GM12878 (cell line): ENCODE measurements around the gene CHERP. TPM values are rescaled to one million over a fixed set of nuclear protein-coding genes. Genes with fewer than 3 reads are reported as not detected.

Experiments
- ATF3 ChIP-seq: IDR thresholded peaks from 2 replicates; pipeline ENCODE4 v1.6.1; 2011; ENCODE audit warnings: low read depth, mild to moderate bottlenecking, low read length, moderate library complexity, borderline replicate concordance; ENCODE audit errors: extremely low read depth
- BACH1 ChIP-seq: fragments of 450-650 bp; IDR thresholded peaks from 2 replicates; pipeline ENCODE4 v1.6.1; 2017; ENCODE audit warnings: mild to moderate bottlenecking, borderline replicate concordance
- BRCA1 ChIP-seq: IDR thresholded peaks from 2 replicates; pipeline ENCODE4 v1.6.1; 2011; ENCODE audit warnings: low read depth, low read length, improper control_type of control experiment
- HDAC6 ChIP-seq: fragments of 200-600 bp; sonication (generic); IDR thresholded peaks from one replicate; pipeline ENCODE4 v1.8.0; 2017; ENCODE audit warnings: antibody characterized with exemption; ENCODE audit not compliant: unreplicated experiment
- HSF1 ChIP-seq: fragments of 150-350 bp; IDR thresholded peaks from 2 replicates; pipeline ENCODE4 v1.6.1; 2014; ENCODE audit warnings: mild to moderate bottlenecking, low read depth, low read length
- IKZF1 ChIP-seq: fragments of 450-650 bp; conservative IDR thresholded peaks from 2 replicates; pipeline ENCODE4 v1.6.1; 2017; ENCODE audit warnings: antibody characterized with exemption, mild to moderate bottlenecking
- JUNB ChIP-seq: IDR thresholded peaks from 2 replicates; pipeline ENCODE4 v1.6.1; 2016; ENCODE audit warnings: antibody characterized with exemption, mild to moderate bottlenecking
- NR2C1 ChIP-seq: fragments of 450-650 bp; IDR thresholded peaks from 2 replicates; pipeline ENCODE4 v1.6.1; 2017; ENCODE audit warnings: antibody characterized with exemption, mild to moderate bottlenecking, moderate library complexity
- RCOR1 ChIP-seq: conservative IDR thresholded peaks from 2 replicates; pipeline ENCODE4 v1.6.1; 2012; ENCODE audit warnings: low read depth, low read length, improper control_type of control experiment
- SIN3A ChIP-seq: IDR thresholded peaks from 2 replicates; pipeline ENCODE4 v1.6.1; 2012; ENCODE audit warnings: low read depth, low read length, improper control_type of control experiment
- SMAD1 ChIP-seq: fragments of 450-650 bp; IDR thresholded peaks from 2 replicates; pipeline ENCODE4 v1.6.1; 2018; ENCODE audit warnings: mild to moderate bottlenecking, low read depth; ENCODE audit not compliant: partially characterized antibody
- SMARCA5 ChIP-seq: fragments of 450-650 bp; IDR thresholded peaks from 2 replicates; pipeline ENCODE4 v1.6.1; 2017; ENCODE audit warnings: mild to moderate bottlenecking
- WRNIP1 ChIP-seq: IDR thresholded peaks from 2 replicates; pipeline ENCODE4 v1.6.1; 2011; ENCODE audit warnings: low read depth, low read length, improper control_type of control experiment, borderline replicate concordance
- polyA plus RNA-seq, 11 experiments: library from polyadenylated mRNA; depleted of rRNA in 4 of 11; unstranded in 6 of 11; stranded (reverse) in 5 of 11; fragments of >200 nt; fragmentation: Nextera tagmentation in 4 of 11; fragmentation: Illumina TruSeq in 1 of 11; extraction: Ambion mirVana in 4 of 11; extraction: Trizol in 1 of 11; gene quantifications; 1 replicate in 1 of 11; 2 replicates in 10 of 11; pipeline versions ENCODE4 v1.2.1 to v1.2.3, GENCODE V29; 2011 to 2016; ENCODE audit warnings: inconsistent platforms in 2 of 11, missing spikeins in 2 of 11, low read depth in 1 of 11
- total RNA-seq, 4 experiments: library from RNA; depleted of rRNA in 3 of 4; stranded (reverse); fragments of >200 nt in 3 of 4; fragmentation: Illumina TruSeq in 1 of 4; extraction: Trizol in 1 of 4; gene quantifications; 2 replicates each; pipeline versions ENCODE4 v1.2.1 to v1.2.3, GENCODE V29; 2013 to 2021
- TF ChIP-seq, protein P1 (sequence below): fragments of 150-350 bp; IDR thresholded peaks from 2 replicates; pipeline ENCODE4 v1.6.1; 2016; ENCODE audit warnings: low read depth, low read length

CHERP gene
- total and polyA plus RNA-seq, 10 of the 15 experiments (the other 5 are each of a cell fraction or from before 2014, with no cell fraction given): 0.66 to 65.3 (median 12.2) TPM

- TF ChIP-seq, protein P1, sequence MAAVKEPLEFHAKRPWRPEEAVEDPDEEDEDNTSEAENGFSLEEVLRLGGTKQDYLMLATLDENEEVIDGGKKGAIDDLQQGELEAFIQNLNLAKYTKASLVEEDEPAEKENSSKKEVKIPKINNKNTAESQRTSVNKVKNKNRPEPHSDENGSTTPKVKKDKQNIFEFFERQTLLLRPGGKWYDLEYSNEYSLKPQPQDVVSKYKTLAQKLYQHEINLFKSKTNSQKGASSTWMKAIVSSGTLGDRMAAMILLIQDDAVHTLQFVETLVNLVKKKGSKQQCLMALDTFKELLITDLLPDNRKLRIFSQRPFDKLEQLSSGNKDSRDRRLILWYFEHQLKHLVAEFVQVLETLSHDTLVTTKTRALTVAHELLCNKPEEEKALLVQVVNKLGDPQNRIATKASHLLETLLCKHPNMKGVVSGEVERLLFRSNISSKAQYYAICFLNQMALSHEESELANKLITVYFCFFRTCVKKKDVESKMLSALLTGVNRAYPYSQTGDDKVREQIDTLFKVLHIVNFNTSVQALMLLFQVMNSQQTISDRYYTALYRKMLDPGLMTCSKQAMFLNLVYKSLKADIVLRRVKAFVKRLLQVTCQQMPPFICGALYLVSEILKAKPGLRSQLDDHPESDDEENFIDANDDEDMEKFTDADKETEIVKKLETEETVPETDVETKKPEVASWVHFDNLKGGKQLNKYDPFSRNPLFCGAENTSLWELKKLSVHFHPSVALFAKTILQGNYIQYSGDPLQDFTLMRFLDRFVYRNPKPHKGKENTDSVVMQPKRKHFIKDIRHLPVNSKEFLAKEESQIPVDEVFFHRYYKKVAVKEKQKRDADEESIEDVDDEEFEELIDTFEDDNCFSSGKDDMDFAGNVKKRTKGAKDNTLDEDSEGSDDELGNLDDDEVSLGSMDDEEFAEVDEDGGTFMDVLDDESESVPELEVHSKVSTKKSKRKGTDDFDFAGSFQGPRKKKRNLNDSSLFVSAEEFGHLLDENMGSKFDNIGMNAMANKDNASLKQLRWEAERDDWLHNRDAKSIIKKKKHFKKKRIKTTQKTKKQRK: no peak
- TF ChIP-seq JUNB (no peak), SMARCA5 (peak; percentile 85; the same call in 1 of the 2 replicates), SIN3A (peak; percentile 58), BRCA1 (peak; percentile 55), HSF1 (no peak), SMAD1 (no peak), NR2C1 (no peak), BACH1 (peak; percentile 94; the same call in 1 of the 2 replicates), HDAC6 (no peak), RCOR1 (0 out of 2 replicates have a peak, but pooled peaks have one; percentile 28), IKZF1 (peak; percentile 87), WRNIP1 (no peak), ATF3 (peak; percentile 88; the same call in 1 of the 2 replicates)
Measured at GRCh38 chr19:16542045-16542909, at the start of gene CHERP (continued).
